Cortex of kidney (tissue), 1 donor: ENCODE results near the gene PCBD1.
"Not testable (repeated sequence)": the region's sequence is repeated elsewhere in the genome, so short reads cannot be mapped to it uniquely, and the experiment has no call there.

Experiments used
- DNase-seq: peaks from one replicate; lab custom pipeline; 2025; lab: John Stamatoyannopoulos, UW

Gene PCBD1

GRCh38 chr10:70887804-70888800 is at the start of gene PCBD1:
Gene PCBD1 (minus strand): TSS chr10:70888565. CDS start chr10:70888533, 32 bp downstream.
- no peak for DNase-seq

- DNase-seq = no peak
These were observed 49.3 kb upstream of the PCBD1 start for GRCh38 chr10:70937661-70938060.

- no peak for DNase-seq
These were observed 47.7 kb upstream of the PCBD1 start for GRCh38 chr10:70936111-70936510.

GRCh38 chr10:70935631-70936030 is 47.3 kb upstream of the PCBD1 start:
- no peak for DNase-seq

- DNase-seq = no peak
These were observed 46.8 kb upstream of the PCBD1 start for GRCh38 chr10:70935125-70935625.

- no peak for DNase-seq
These were observed 46.3 kb upstream of the PCBD1 start for GRCh38 chr10:70934701-70935100.

- no peak for DNase-seq
These were observed 44.2 kb upstream of the PCBD1 start for GRCh38 chr10:70932392-70933196.

- no peak for DNase-seq
These were observed 42.9 kb upstream of the PCBD1 start for GRCh38 chr10:70931168-70931815.

- no peak for DNase-seq
These were observed 42.1 kb upstream of the PCBD1 start for GRCh38 chr10:70930263-70931000.

GRCh38 chr10:70928140-70928539 is 39.8 kb upstream of the PCBD1 start:
- no peak for DNase-seq

- DNase-seq = no peak
These were observed 39.0 kb upstream of the PCBD1 start for GRCh38 chr10:70927189-70927943.

- no peak for DNase-seq
These were observed 38.0 kb upstream of the PCBD1 start for GRCh38 chr10:70926226-70927000.

GRCh38 chr10:70925377-70926225 is 37.2 kb upstream of the PCBD1 start:
- no peak for DNase-seq

GRCh38 chr10:70923696-70924095 is 35.3 kb upstream of the PCBD1 start:
- no peak for DNase-seq

- DNase-seq = no peak
These were observed 32.9 kb upstream of the PCBD1 start for GRCh38 chr10:70921285-70921684.

GRCh38 chr10:70920519-70920918 is 32.2 kb upstream of the PCBD1 start:
- DNase-seq = no peak

GRCh38 chr10:70919906-70920305 is 31.5 kb upstream of the PCBD1 start:
- DNase-seq = not testable (repeated sequence)

- no peak for DNase-seq
These were observed 30.6 kb upstream of the PCBD1 start for GRCh38 chr10:70918851-70919530.
